Spleen (tissue), 11 donors: ENCODE data around the gene DNM2. TPM values are rescaled to one million over a fixed set of nuclear protein-coding genes. Genes with fewer than 3 reads are reported as not detected.
A peak's percentile ranks its signal among the peaks of the same experiment; 100 is the strongest.

Experiments used
- DNase-seq: peaks from one replicate; pipeline ENCODE4 v3.0.0-alpha.2; 2020
- H3K27ac ChIP-seq, 8 donors: fragments of 200-600 bp; sonication (generic) in 7 of 8; 1 replicate in 4 of 8; 2 replicates in 4 of 8; pipeline versions ENCODE4 v1.5.0 to v1.8.0; 2016 to 2021; ENCODE audit warnings: inconsistent platforms in 4 of 8, mild to moderate bottlenecking in 4 of 8, moderate library complexity in 1 of 8
- H3K27me3 ChIP-seq, 7 donors: fragments of 200-600 bp; sonication (generic) in 6 of 7; replicated peaks in 1 of 7; 1 replicate in 4 of 7; 2 replicates in 3 of 7; pipeline versions ENCODE4 v1.5.0 to v1.8.0; 2016 to 2021; ENCODE audit warnings: inconsistent platforms in 3 of 7, mild to moderate bottlenecking in 1 of 7
- H3K36me3 ChIP-seq, 6 donors: fragments of 200-600 bp; sonication (generic) in 5 of 6; 1 replicate in 4 of 6; 2 replicates in 2 of 6; pipeline versions ENCODE4 v1.5.0 to v1.8.0; 2016 to 2021; ENCODE audit warnings: inconsistent platforms in 2 of 6
- H3K4me1 ChIP-seq, 6 donors: fragments of 200-600 bp; sonication (generic) in 5 of 6; 1 replicate in 3 of 6; 2 replicates in 3 of 6; pipeline versions ENCODE4 v1.5.0 to v1.8.0; 2016 to 2021; ENCODE audit warnings: inconsistent platforms in 3 of 6
- H3K4me3 ChIP-seq, 8 donors: fragments of 200-600 bp; sonication (generic) in 7 of 8; 1 replicate in 4 of 8; 2 replicates in 4 of 8; pipeline versions ENCODE4 v1.5.0 to v1.8.0; 2016 to 2021; ENCODE audit warnings: inconsistent platforms in 4 of 8, mild to moderate bottlenecking in 4 of 8, moderate library complexity in 2 of 8
- H3K9me3 ChIP-seq, 8 donors: fragments of 200-600 bp; sonication (generic) in 7 of 8; 1 replicate in 4 of 8; 2 replicates in 4 of 8; pipeline versions ENCODE4 v1.5.0 to v1.8.0; 2016 to 2021; ENCODE audit warnings: inconsistent platforms in 4 of 8
- POLR2A ChIP-seq, 3 donors: fragments of 450-650 bp; IDR thresholded peaks; one replicate each; pipeline ENCODE4 v1.5.1; 2017; ENCODE audit warnings: antibody characterized with exemption in 3 of 3, mild to moderate bottlenecking in 1 of 3
- POLR2AphosphoS5 ChIP-seq, 3 donors: sonication (generic); formaldehyde crosslinking; IDR thresholded peaks; one replicate each; pipeline ENCODE4 v1.5.1; 2017; ENCODE audit warnings: antibody characterized with exemption in 3 of 3
- WGBS, 5 donors: extraction: QIAGEN DNeasy Blood & Tissue Kit in 3 of 5; methylation state at CpG; one replicate each; pipeline versions ENCODE4 v1.1.5 to v1.1.7; 2013 to 2018; 5-methylcytosine and 5-hydroxymethylcytosine counted together
- intact Hi-C: fragments of 100-400 bp; cut with DNase I; formaldehyde crosslinking; loops from one replicate; pipeline ENCODE4 v1.15.0; 2023; ENCODE audit warnings: low total_unique reads
- polyA plus RNA-seq, 3 donors: library from polyadenylated mRNA; stranded (reverse); fragments of 200-250 nt; gene quantifications; one replicate each; pipeline ENCODE4 v1.2.1, GENCODE V29; 2013
- total RNA-seq, 7 donors: library from RNA; depleted of rRNA in 3 of 7; stranded (reverse); fragments of >200 nt in 3 of 7; fragmentation: NEBNext Ultra II Directional in 4 of 7; extraction: Animal tissue kit (Norgen Biotek cat#: 25700) in 4 of 7; gene quantifications; one replicate each; pipeline versions ENCODE4 v1.1.0 to v1.2.1, GENCODE V29; 2016 to 2021
- TF ChIP-seq, protein P1 (sequence below), 11 experiments: fragments of 200-600 bp in 7 of 11; fragments of 450-650 bp in 4 of 11; sonication (generic) in 4 of 11; IDR thresholded peaks in 8 of 11; conservative IDR thresholded peaks in 3 of 11; 1 replicate in 7 of 11; 2 replicates in 4 of 11; pipeline versions ENCODE4 v1.4.0 to v1.8.0; 2016 to 2021; ENCODE audit warnings: antibody characterized with exemption in 11 of 11, inconsistent platforms in 4 of 11, mild to moderate bottlenecking in 1 of 11
- donor health status: healthy with polysubstance abuse.
- donor health status: DM: no; HTN: no; CAD: no; lungs with moderate emphysema.
- donor health status: DM: no; HTN: no; CAD: no.
- donor health status: Bipolar disorder and iron deficiency.
- donor health status: healthy.
- donor health status: DM: no; HTN: no; CAD: no.
- donor health status: DM: yes; HTN: yes; CAD: no.

The DNM2 gene
- total and polyA plus RNA-seq, 10 donors, result 57.1 to 298 (median 193) TPM

DNA sequence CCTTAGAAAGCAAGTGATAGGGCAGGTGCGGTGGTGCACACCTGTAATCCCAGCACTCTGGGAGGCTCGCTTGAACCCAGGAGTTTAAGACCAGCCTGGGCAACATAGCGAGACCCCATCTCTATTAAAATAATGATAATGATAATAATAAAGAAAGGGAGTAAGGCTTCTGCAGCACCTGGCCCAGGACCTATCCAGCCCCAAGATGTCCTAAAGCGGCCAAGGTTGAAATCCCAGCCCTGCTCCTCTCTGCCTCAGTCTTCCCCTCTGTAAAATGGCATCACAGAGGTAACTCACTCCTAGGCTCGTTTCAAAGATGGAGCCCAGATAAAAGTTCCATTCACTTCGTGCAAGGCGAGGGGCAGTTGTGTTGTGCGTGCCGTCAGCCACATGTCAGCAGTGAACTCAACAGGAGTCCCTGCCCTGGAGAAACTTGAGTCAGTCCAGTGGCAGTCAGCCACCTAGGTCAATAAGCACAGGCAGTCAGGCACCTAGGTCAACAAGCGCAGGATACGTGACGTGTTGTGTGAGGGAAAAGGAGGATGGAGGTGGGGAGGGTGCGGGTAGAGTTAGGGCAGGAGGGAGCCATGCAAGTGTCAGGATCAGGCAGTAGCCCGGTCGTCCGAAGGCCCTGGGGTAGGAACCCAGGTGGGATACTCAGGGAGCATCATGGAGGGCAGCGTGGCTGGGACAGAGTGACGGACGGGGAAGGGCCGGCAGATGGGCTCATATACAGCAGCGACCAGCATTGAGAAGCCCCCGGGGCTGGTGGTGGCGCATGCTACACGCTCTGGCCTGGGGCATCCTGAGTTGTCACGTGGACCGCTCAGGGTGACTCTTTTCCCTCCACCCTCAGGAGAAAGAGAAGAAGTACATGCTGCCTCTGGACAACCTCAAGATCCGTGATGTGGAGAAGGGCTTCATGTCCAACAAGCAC lies 101.5 kb downstream of the DNM2 start:
- no peaks in the 10 kb centered on the region for H3K27me3 ChIP-seq
- peaks cover 0 to 32% (median 9%) of the 10 kb centered on the region in 6 donors for H3K4me1 ChIP-seq
- peaks cover 3 to 100% (median 66%) of the 10 kb centered on the region in 6 donors for H3K36me3 ChIP-seq
- no peaks in the 10 kb centered on the region for H3K9me3 ChIP-seq
- no peak overlapping the region for H3K4me3 ChIP-seq
- intact Hi-C loops, result no loop called here
- peak overlapping the region in 2 of 8 donors; percentile 40 to 89 for H3K27ac ChIP-seq
- 95 to 98% (median 95%) methylated on average over 18 to 27 of the region's 27 CpGs for WGBS, 5 donors
- TF ChIP-seq, protein P1, sequence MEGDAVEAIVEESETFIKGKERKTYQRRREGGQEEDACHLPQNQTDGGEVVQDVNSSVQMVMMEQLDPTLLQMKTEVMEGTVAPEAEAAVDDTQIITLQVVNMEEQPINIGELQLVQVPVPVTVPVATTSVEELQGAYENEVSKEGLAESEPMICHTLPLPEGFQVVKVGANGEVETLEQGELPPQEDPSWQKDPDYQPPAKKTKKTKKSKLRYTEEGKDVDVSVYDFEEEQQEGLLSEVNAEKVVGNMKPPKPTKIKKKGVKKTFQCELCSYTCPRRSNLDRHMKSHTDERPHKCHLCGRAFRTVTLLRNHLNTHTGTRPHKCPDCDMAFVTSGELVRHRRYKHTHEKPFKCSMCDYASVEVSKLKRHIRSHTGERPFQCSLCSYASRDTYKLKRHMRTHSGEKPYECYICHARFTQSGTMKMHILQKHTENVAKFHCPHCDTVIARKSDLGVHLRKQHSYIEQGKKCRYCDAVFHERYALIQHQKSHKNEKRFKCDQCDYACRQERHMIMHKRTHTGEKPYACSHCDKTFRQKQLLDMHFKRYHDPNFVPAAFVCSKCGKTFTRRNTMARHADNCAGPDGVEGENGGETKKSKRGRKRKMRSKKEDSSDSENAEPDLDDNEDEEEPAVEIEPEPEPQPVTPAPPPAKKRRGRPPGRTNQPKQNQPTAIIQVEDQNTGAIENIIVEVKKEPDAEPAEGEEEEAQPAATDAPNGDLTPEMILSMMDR (IDR thresholded peaks at IDR 0.05 in 8 of 11, conservative IDR thresholded peaks at IDR 0.05 in 3 of 11), result no peak
- TF ChIP-seq POLR2AphosphoS5 (IDR thresholded peaks at IDR 0.05), result peak in 1 of 3 donors; percentile 14
- no peak for DNase-seq

DNA sequence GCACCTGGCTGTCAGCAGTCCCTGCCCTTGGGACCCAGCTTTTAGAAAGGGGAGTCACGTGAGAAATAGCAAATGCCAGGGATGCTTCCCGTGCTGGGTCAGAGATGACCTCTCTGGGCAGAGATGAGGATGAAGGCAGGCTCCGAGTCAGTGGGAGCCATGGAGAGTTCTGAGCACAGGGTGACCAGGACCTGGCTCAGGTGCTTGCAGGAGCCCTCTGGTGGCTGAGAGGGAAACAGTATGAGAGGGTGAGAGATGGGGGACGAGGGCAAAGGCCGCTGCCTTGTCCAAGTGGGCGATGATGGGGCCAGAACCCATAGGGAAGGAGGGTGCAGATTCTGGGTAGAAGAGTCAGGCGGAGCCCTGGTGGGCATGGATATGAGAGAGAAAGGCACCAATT lies 102.3 kb downstream of the DNM2 start:
- TF ChIP-seq POLR2A (IDR thresholded peaks at IDR 0.05) (no peak), POLR2AphosphoS5 (IDR thresholded peaks at IDR 0.05) (peak in 2 of 3 donors; percentile 23 to 39)
- TF ChIP-seq, protein P1 (IDR thresholded peaks at IDR 0.05 in 8 of 11, conservative IDR thresholded peaks at IDR 0.05 in 3 of 11), result peak in 7 of 11 experiments; percentile 18 to 51 (median 38)

DNA sequence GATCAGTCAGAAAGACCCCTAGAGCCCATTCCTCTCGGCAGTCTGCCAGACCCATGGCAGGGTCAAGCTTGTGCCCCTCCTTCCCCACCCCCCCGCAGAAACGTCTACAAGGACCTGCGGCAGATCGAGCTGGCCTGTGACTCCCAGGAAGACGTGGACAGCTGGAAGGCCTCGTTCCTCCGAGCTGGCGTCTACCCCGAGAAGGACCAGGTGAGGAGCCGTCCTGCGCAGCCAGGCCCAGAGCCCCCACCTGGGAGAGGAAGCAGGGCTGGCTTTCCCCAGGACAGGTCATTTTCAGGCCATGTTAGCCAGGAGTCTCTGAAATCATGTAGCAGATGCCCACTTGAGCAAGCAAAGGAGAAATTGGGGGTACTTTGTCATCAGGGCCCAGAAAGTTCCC lies 105.8 kb downstream of the DNM2 start:
- H3K4me1 ChIP-seq, result peaks cover 0 to 10% (median 0%) of the 10 kb centered on the region in 6 donors
- no peak overlapping the region for H3K4me3 ChIP-seq
- TF ChIP-seq POLR2AphosphoS5 (IDR thresholded peaks at IDR 0.05), result peak in 1 of 3 donors; percentile 46
- TF ChIP-seq, protein P1 (IDR thresholded peaks at IDR 0.05 in 8 of 11, conservative IDR thresholded peaks at IDR 0.05 in 3 of 11), result no peak
- peak; percentile 53 for DNase-seq
- H3K36me3 ChIP-seq, result peaks cover 5 to 100% (median 88%) of the 10 kb centered on the region in 6 donors
- intact Hi-C loops, result no loop called here
- no peak overlapping the region for H3K27ac ChIP-seq
- WGBS, 5 donors, result 81 to 94% (median 93%) methylated on average over 7 to 12 of the region's 12 CpGs
- H3K9me3 ChIP-seq, result no peaks in the 10 kb centered on the region
- no peaks in the 10 kb centered on the region for H3K27me3 ChIP-seq

More for the DNA sequence above, 102.3 kb downstream of the DNM2 start:
- H3K4me1 ChIP-seq, result peaks cover 0 to 25% (median 5%) of the 10 kb centered on the region in 6 donors
- intact Hi-C loops, result no loop called here
- no peaks in the 10 kb centered on the region for H3K27me3 ChIP-seq
- H3K4me3 ChIP-seq, result no peak overlapping the region
- no peaks in the 10 kb centered on the region for H3K9me3 ChIP-seq
- peaks cover 3 to 100% (median 70%) of the 10 kb centered on the region in 6 donors for H3K36me3 ChIP-seq
- H3K27ac ChIP-seq, result peak overlapping the region in 2 of 8 donors; percentile 19 to 40
- 89 to 94% (median 91%) methylated on average over 6 to 7 of the region's 7 CpGs for WGBS, 5 donors
- no peak for DNase-seq

DNA sequence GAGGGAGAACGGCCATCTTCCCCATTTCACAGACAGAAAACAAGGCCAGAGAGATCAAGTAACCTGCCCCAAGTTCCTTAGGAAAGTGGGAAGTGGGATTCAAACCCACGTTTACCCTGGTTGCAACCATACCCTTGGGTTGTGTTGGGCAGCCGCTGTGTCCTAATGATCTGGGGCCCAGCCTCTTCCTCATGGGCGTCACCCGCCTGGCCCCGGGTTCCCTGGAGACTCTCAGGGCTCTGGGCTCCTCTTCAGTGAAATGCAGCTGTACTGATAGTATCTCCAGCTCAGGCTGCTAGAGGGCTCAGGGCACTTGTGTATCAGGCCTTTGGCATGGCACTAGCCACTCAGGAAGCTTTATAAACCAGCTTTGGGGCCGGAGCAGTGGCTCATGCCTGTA lies 108.4 kb downstream of the DNM2 start:
- no peaks in the 10 kb centered on the region for H3K9me3 ChIP-seq
- TF ChIP-seq POLR2A (IDR thresholded peaks at IDR 0.05) (no peak), POLR2AphosphoS5 (IDR thresholded peaks at IDR 0.05) (no peak)
- TF ChIP-seq, protein P1 (IDR thresholded peaks at IDR 0.05 in 8 of 11, conservative IDR thresholded peaks at IDR 0.05 in 3 of 11), result no peak
- H3K4me3 ChIP-seq, result no peak overlapping the region
- peaks cover 5 to 100% (median 97%) of the 10 kb centered on the region in 6 donors for H3K36me3 ChIP-seq
- peak; percentile 15 for DNase-seq
- intact Hi-C loops, result no loop called here
- no peaks in the 10 kb centered on the region for H3K27me3 ChIP-seq
- 76 to 83% (median 82%) methylated on average over 7 of the region's 7 CpGs for WGBS, 5 donors
- H3K27ac ChIP-seq, result no peak overlapping the region
- H3K4me1 ChIP-seq, result peaks cover 0 to under 1% (median 0%) of the 10 kb centered on the region in 6 donors
